GM21526 (cell line): Measurements from ENCODE around the gene MBD4.
"Not testable (repeated sequence)": the region's sequence is repeated elsewhere in the genome, so short reads cannot be mapped to it uniquely, and the experiment has no call there.

Source experiments
- ATAC-seq: cut with Tn5 transposase; IDR thresholded peaks from one replicate; pipeline ENCODE4 v1.9.1; 2021; ENCODE audit warnings: moderate library complexity; ENCODE audit not compliant: unreplicated experiment, low FRiP score

Gene MBD4

DNA sequence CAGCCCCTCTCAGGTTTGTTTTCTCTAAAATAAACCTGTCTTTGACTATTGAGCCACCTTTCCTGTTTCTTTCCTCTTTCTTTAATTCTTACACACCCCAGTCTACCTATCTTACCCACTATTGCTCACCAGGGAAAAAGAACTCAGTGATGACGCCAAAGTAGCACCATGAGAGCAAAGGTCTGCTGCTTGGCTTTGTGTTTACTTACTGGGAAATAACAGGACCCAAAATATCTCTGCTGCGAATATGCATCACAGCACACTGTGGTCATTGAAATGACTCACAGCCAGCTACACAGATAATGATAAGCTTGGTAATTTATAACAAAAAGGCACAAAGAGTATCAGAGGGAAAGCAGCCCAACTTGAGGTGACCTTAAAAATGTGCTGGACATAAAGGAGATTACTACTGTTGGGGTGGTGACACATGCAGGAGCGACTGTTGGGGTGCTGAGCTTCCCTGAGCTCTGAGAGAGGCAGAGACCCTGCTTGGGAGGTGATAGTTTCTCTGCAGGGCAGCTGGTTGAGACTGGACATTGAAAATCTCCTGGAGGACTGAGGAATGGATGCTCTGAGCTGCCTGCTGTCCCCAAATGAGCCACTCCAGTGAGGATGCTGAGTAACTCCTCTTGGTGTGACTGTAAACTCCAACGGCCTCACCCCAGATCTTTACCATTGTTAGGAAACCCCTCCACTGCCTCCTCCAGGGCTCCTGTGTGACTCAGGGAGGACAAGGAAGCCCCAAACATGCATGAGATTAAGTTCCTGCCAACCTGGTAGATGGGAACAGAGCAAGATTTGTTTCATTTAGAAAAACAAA, 25.9 kb downstream of the MBD4 start:
- ATAC-seq = no peak

DNA sequence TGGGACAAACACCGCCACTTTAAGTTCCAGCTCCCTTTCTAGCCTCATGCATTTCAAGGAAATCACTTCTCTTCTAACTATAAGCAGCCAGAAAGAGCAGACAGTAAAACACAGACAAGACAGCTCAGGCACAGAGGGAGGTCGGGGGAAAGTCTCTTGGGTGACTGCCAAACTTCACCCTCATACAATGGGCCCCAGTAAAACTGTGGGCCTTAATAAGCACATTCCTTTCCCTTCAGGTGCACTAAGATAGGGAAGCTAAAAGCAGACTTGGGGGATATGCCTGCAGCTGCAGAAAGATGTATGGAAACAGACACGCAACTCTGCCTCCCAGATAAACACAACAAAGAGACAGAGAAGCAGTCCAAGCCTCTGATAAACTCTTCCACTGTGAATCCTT, 26.5 kb downstream of the MBD4 start:
- ATAC-seq = not testable (repeated sequence)

DNA sequence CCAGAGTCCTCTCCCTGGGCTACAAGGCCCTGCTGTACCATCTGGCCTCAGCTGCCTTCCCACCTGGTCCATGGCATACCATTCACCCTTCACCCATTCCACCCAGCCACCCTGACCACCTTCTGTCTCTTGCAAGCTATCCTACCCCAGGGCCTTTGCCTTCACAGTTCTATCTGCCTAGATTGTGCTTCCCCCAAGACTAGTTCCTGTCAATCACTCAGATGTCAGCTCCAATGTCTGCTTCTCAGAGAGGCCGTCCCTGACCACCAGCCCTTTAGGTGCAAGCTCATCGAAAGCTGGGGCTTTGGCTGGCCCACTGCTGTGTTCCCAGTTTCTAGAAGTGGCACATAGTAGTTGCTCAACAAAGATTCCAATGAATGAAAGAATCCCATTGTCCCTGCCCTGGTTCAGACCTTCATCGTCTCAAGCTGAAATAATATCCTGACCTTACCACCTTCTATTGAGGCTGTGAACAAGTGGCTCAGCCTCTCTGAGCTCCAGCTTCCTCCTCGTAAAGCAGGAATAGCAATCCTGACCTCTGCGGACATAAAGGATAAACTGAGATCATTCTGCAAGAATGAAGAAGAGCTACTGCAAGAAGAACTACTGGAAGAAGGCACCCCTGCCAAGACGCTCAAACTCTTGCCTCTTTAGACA, 27.1 kb downstream of the MBD4 start:
- ATAC-seq = no peak

DNA sequence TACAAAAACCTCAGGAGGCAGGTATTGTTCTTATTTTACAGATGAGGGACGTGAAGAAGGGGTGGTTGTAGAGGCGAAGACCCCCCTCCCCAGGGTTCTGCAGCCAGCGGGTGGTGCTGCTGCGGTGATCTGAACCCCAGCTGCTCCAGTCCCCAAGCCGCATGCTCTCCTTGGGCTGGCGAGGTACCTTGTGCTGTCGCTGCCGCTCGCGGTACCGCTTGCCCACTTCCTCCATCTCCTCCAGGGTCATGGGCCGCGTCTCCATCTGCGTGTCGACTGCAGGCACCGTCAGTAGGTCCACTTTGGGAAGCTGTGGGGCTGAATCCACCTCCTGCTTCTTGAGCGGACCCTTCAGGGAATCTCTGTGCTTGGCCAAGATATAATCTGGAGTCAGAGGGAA, 28.8 kb downstream of the MBD4 start:
- no peak for ATAC-seq

DNA sequence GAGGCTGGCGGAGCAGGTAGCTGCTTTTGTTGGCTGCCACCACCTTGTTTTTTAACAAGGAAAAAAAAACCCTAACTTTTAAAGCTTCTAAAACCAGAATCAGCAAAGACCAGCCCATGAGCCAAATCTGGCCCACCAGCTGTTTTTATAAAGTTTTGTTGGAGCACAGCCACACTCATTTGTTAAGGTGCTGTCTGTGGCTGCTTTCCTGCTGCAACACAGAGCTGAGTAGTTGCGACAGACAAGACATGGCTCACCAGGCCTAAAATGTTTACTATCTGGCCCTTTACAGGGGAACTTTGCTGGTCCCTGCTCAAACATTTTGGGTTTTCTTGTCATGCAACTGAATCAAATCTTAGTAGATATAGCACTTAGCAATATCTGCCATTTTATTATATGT, 30.2 kb downstream of the MBD4 start:
- ATAC-seq = no peak

DNA sequence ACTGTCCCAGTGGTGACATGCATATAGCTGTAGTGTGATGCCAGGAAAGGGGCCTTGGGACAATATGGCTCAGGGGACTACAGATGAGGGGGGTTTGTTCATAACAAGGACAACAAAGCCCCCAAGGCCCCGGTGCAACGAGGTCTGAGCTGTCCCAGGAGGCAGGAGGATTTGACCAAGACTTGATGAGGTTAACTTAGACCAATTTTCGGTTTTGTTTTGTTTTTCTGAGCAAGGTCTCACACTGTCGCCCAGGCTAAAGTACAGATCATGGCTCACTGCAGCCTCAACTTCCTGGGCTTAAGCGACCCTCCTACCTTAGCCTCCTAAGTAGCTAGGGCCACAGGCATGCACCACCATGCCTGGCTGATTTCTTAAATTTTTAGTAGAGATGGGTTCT, 35.1 kb downstream of the MBD4 start:
- no peak for ATAC-seq

DNA sequence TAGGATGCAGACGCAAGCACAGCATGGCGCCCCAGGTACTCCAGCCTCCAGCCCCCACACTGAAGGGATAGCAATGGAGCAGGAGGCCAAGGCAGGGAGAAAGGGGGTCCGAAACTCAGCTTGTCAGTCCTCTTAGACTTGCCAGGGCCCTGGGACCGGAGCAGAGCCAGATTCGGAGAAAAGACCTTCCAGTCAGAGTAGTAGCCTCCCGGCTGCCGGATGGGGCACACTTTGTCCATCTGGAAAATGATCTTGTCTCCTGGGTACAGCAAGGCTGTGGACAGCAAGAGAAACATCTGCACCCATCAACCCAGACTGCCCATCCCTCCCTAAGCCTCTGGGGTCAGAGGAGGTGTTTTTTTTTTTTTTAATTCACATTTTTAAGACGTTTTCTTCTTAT, 35.6 kb downstream of the MBD4 start:
- ATAC-seq = no peak

DNA sequence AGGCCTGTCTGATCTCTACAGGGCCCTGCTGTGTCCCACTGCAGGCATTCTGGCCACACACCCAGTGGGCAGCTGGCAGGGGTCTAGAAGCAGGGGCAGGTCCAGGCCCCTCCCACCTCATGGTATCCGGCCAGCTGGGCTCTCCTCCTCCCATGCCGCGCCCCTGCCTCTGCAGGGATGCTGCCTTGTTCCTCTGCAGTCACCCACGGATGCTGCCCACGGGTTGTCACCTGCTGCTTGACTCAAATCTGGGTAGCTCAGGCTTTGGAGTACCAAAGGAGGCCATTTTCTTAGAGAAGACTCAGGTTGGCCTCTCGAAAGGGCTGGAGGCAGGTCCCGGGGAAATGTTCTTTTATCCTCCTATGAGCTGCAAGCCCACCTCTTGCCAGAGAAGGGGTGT, 36.3 kb downstream of the MBD4 start:
- no peak for ATAC-seq

DNA sequence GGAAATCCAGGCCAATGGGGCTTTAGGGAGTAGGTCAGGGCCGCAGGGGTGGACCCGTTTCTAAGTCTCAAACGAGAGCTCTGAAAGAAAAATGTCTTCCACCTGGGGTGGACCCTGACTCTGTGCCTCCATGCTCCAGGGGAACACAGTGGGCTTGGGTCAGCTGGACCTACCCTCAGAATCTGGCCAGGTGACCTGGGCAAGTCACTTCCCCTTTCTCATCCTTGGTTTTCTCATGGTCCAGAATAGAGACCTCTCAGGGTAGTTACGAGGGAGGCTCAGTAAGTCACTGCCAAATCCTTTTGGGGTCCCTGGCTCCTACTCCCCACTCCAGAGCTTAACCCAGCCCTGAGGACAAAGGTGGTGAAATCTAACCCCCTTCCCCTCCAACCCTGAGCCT, 37.1 kb downstream of the MBD4 start:
- no peak for ATAC-seq

DNA sequence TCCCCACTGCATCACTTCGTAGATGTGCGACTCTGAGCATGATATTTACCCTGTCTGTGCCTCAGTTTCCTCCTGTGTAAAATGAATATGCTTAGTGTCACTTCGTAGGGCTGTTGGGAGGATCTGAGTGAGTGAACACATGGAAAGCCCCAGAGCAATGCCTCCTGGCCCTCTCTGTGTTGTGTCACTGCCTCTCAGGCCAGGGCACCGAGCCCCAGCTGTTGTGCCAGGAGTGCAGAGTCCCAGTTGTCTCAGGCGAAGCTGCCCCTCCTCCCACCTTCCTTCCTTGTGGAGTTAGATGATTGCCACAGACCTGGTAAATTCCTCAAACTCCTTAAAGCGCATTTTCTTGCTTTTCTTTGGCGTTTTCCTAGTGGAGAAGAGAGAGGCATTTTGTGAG, 37.5 kb downstream of the MBD4 start:
- no peak for ATAC-seq

DNA sequence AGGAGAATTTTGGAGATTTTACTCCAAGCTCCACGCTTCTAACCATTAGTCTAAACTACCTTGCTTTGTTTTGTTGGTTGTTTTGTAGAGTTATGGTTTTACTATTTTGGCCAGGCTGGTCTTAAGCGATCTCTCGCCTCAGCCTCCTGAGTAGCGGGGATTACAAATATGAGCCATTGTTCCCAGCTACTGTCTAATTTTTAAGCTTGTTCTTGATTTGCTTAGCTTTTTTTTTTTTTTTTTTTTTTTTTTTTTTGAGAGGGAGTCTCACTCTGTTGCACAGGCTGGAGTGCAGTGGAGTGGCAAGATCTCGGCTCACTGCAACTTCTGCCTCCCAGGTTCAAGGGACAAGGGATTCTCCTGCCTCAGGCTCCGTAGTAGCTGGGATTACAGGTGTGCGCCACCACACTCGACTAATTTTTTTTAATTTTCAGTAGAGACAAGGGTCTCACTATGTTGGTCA, 39.8 kb downstream of the MBD4 start:
- ATAC-seq = no peak

DNA sequence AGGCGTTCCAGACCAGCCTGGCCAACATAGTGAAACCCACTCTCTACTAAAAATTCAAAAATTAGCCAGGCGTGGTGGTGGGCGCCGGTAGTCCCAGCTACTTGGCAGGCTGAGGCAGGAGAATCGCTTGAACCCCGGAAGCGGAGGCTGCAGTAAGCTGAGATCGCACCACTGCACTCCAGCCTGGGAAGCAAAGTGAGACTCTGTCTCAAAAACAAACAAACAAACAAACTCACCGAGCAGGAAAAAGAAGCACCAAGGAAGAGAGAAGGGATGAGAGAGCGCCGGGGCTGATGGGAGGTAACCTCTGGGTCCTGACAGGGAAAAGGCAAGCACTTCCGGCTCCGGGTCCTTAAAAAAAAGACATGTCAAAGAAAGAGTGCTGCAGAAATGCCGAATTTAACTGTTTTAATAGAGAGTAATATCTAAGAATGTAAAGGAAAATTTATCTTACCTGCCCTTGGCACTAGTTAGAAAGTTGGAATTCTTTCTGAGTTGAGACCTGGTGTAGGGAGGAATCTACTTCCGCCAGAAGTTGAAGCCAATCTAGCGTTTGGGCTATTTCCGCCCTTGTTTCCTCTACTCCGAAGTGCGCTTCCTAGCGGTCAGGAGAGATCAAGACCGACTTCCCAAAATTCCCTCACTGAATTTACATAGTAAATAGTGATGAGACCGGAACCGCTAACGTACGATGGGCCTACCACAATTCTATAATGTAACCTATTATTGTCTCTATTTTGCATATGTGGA, 40.4 kb downstream of the MBD4 start:
- ATAC-seq = peak; percentile 68

DNA sequence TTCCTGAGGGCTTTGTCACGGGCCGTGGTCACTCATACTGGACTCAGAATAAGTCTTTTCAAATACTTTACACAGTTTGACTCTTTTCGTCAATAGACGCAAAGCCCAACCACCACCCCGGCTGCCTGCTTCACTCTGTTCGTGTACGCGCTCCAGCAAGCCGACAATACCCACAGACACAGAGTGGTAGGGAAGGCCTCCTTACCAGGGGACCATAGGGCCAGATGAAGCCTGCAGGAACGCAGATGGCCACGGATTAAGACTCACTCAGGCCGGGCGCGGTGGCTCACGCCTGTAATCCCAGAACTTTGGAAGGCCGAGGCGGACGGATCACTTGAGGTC, 41.0 kb downstream of the MBD4 start:
- ATAC-seq = no peak

DNA sequence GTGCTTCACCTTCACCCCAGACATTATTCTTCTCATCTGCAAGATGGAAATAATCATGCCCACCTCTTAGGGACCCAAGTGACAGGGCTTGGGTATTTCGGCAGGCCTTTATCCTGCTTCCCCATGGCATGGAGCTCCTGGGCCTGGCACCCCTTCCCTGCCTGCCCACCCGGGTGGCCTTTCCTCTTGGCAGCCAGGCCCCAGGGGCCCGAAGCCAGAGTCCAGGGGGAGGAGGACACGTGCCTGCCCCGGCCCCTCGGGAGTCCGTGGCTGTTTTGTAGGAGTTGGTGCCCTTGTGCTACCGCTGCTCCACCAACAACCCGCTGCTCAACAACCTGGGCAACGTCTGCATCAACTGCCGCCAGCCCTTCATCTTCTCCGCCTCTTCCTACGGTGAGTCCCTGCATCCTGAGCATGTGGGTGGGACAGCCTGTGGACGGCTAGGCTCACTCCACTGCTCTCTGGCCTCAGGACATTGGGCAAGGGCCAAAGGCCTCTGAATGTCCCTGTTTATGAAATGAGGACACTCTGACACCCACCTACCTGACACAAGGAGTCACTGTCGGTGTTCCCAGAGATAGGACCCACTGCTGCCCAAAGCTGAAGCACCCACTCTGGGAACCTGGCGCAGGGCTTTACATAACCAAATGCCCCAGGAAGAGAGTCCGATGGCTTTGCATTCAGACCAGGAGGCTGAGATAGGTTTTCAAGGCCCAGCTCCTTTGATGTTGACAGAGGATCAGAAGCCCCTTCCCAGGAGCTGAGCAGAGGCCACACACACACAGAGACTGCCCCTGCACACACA, 45.8 kb downstream of the MBD4 start:
- ATAC-seq = not testable (repeated sequence)

DNA sequence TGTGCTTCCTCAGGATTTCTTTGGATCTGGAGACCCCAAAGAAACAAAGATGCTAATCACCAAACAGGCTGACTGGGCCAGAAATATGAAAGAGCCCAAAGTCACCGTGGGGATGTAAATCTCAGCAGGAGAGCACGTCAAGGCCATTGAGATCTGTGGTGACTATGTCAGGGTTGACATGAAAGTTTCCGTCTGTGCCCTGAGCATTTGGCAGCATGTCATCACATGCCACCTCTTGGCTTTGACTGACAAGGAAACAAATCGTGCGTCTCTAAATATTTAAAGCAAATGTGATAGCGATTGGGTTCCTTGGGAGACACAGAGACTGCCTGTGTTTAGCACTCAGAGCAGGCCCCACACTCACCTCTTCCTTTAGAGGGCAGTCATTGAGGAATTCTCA, 46.5 kb downstream of the MBD4 start:
- ATAC-seq = no peak

DNA sequence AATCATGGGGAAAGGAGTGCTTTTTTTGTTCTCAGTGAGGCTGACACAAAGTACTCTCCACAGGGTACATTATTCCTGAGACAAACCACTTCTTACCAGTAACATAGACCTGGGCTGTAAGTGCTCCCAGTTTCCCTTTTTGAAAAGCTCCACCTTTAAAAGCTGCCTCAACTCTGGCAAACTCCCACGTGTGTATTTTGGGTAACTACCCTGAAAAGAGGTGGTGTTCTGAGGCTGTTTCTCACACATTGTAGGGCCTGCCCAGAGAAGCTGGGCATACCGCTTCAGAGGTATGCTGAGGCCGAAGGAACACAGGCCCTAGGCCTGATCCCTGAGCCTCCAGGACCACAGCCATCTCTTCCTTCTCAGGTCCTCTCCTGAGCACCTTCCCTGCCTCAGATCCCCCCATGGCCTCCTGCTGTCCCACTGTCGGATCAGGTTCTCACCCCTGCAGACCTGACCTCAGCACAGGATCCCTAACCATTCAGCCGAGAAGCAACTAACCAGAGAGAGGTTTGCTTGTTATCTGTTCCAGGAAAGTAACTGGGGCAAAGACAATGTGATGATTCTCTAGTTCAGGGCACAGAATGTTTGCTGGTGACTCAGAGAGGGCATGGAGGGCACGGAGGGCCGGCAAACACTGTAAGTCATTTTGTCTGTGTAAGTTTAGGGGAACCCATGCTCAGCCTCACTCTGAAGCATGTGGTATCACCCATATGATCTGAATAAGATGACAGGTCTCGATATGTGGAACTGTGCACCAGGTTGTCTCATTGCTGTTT, 47.5 kb downstream of the MBD4 start:
- not testable (repeated sequence) for ATAC-seq

DNA sequence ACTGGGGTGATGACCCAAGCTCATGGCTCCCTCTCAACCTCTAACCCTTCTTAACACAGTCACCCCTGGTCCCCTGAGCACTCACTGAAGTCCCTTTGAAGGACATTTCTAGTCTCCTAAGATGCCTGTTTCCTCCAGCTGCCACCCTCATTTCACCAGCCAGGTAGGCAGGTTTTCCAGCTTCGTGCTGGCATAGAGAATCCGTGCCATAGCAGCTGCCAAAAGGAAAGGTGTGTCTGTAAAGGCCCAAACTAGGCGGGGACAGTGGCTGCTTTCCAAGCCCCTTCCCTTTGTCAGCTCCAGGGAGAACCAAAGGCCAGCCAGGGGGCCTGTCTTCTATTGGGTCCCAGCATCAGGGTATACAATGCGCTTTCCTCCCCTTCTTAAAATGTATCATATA, 48.2 kb downstream of the MBD4 start:
- ATAC-seq = not testable (repeated sequence)

DNA sequence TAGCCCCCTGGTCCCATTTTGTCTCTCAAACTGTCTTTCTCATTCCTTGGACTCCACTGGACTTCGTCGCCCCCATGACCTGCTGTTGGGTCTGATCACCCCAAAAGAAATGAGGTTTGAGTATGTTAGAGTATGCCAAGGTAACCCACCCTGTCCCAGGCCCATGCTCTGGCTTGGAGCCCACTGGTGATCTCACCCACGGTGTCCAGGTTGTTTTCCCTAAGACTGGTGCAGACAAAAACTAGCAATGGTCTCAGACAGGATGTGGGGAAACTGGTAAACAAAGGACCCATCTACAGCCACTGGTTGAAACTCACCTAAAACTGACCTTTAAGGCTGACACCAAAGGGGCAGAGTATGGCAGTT, 50.2 kb downstream of the MBD4 start:
- no peak for ATAC-seq

DNA sequence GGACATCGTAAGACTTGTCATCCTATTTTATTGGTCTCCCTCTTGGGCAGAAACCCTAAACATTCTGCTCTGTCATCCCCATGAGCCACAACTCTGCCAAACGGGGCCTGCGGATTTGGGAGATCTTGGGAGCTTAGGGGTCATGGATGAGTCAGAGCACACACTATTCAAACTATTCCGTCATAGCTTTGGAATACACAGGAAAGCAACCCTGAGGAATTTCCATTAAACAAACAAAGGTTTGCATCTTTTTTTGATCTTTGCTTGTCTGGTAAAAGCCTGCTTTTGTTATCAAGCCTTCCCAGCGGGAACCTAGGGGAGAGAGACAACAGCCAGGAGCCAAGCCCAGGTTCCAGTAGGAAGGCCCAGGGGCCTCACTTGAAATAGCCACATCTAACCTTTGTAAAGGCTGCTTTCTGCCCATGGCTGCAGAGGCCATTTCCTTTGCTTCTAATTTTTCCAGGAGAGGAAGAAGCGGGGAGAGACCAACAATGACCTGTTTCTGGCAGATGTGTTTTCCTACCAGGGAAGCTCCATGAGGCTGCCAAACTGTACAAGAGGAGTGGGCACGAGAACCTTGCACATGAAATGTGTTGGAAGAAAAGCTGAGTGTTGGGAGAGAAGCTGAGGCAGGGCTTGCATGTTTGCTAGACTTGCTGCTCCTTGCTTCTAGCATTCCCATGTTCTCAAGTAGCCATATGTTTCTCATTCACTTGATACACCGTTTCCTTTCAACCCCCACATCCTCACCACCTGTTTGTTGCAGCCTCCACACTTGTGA, 50.8 kb downstream of the MBD4 start:
- not testable (repeated sequence) for ATAC-seq
